ENCODE results near the gene GPBP1L1.

The GPBP1L1 gene

GRCh38 chr1:45669859-45670655 is 16.3 kb downstream of the GPBP1L1 start:
- ChIA-PET CTCF (interaction anchor here (1.2 to 1.8 kb wide), 3 partner anchors 12 to 29 kb away, joined by 3 to 4 read pairs (median 4); no protein-coding TSS in a partner anchor), POLR2A (interaction anchor here (0.6 kb wide), 1 partner anchor 17 kb away, joined by 9 read pairs; no protein-coding TSS in a partner anchor)
- no peak for TF ChIP-seq CTCF (IDR thresholded peaks at IDR 0.05; ENCODE audit: control extremely low read depth, extremely low read depth, low read depth, missing control alignments)
- DNase-seq (ENCODE audit: extremely low spot score), result no peak

GRCh38 chr1:45669379-45669778 is 17.0 kb downstream of the GPBP1L1 start:
- DNase-seq (ENCODE audit: extremely low spot score), result no peak
- ChIA-PET CTCF (interaction anchor here (0.6 to 1.8 kb wide), 2 partner anchors 14 to 24 kb away, joined by 3 to 4 read pairs; no protein-coding TSS in a partner anchor), POLR2A (interaction anchor here (0.5 to 0.6 kb wide), 2 partner anchors 13 to 561 kb away, joined by 3 to 6 read pairs; no protein-coding TSS in a partner anchor)
- no peak for TF ChIP-seq CTCF (IDR thresholded peaks at IDR 0.05; ENCODE audit: control extremely low read depth, extremely low read depth, low read depth, missing control alignments)

- POLR2A ChIA-PET, result interaction anchor here (0.6 kb wide), 2 partner anchors 12 to 114 kb away, joined by 3 read pairs; no protein-coding TSS in a partner anchor
- no peak for DNase-seq (ENCODE audit: extremely low spot score)
- CTCF ChIA-PET, result interaction anchor here (1.8 kb wide), 1 partner anchor 15 kb away, joined by 4 read pairs; no protein-coding TSS in a partner anchor
- no peak for TF ChIP-seq CTCF (IDR thresholded peaks at IDR 0.05; ENCODE audit: control extremely low read depth, extremely low read depth, low read depth, missing control alignments)
Measured at GRCh38 chr1:45668526-45668925, 17.8 kb downstream of the GPBP1L1 start.

- POLR2A ChIA-PET, result interaction anchor here (0.6 kb wide), 1 partner anchor 115 kb away, joined by 3 read pairs; no protein-coding TSS in a partner anchor
Measured at GRCh38 chr1:45667321-45668111, 18.8 kb downstream of the GPBP1L1 start.

GRCh38 chr1:45666836-45667235 is 19.5 kb downstream of the GPBP1L1 start:
- DNase-seq (ENCODE audit: extremely low spot score), result no peak
- TF ChIP-seq CTCF (IDR thresholded peaks at IDR 0.05; ENCODE audit: control extremely low read depth, extremely low read depth, low read depth, missing control alignments), result no peak
- POLR2A ChIA-PET, result interaction anchor here (0.6 kb wide), 1 partner anchor 22 kb away, joined by 5 read pairs; no protein-coding TSS in a partner anchor
- CTCF ChIA-PET, result no interaction called here

More at GRCh38 chr1:45667321-45668111, 18.8 kb downstream of the GPBP1L1 start:
- no peak for TF ChIP-seq CTCF (IDR thresholded peaks at IDR 0.05; ENCODE audit: control extremely low read depth, extremely low read depth, low read depth, missing control alignments)
- no peak for DNase-seq (ENCODE audit: extremely low spot score)
- CTCF ChIA-PET, result no interaction called here

GRCh38 chr1:45660336-45660735 is 26.0 kb downstream of the GPBP1L1 start:
- no peak for TF ChIP-seq CTCF (IDR thresholded peaks at IDR 0.05; ENCODE audit: control extremely low read depth, extremely low read depth, low read depth, missing control alignments)
- ChIA-PET POLR2A (interaction anchor here (0.7 kb wide), 1 partner anchor 109 kb away, joined by 3 read pairs; no protein-coding TSS in a partner anchor), CTCF (interaction anchor here (1.2 to 2.6 kb wide), 3 partner anchors 13 to 18 kb away, joined by 4 to 6 read pairs (median 4); no protein-coding TSS in a partner anchor)
- DNase-seq (ENCODE audit: extremely low spot score), result no peak
